HAP-1 (cell line): ENCODE results near the gene LUZP2.

ENCODE experiments used
- DNase-seq, 2 experiments: peaks; one replicate each; pipeline ENCODE4 v3.0.0-alpha.2; 2016 to 2020; ENCODE audit warnings: low spot score in 2 of 2
- H3K27me3 ChIP-seq: fragments of 250-450 bp; sonication (Bioruptor Pico); 2 replicates; pipeline ENCODE4 v1.5.1; 2020; ENCODE audit warnings: low read depth, mild to moderate bottlenecking, moderate library complexity
- H3K36me3 ChIP-seq: fragments of 250-450 bp; sonication (Bioruptor Pico); replicated peaks from 2 replicates; pipeline ENCODE4 v1.5.1; 2020; ENCODE audit warnings: mild to moderate bottlenecking
- H3K4me1 ChIP-seq: fragments of 250-450 bp; sonication (Bioruptor Pico); 2 replicates; pipeline ENCODE4 v1.5.1; 2020; ENCODE audit warnings: mild to moderate bottlenecking
- H3K4me3 ChIP-seq: fragments of 250-450 bp; sonication (Bioruptor Pico); 2 replicates; pipeline ENCODE4 v1.5.1; 2020; ENCODE audit warnings: mild to moderate bottlenecking, moderate library complexity
- H3K9me3 ChIP-seq: fragments of 250-450 bp; sonication (Bioruptor Pico); 2 replicates; pipeline ENCODE4 v1.5.1; 2020; ENCODE audit warnings: mild to moderate bottlenecking, moderate library complexity
- in situ Hi-C: fragments of 300-500 bp; cut with MboI; formaldehyde crosslinking; loops from 3 replicates; pipeline ENCODE4 v1.14.3; 2020; ENCODE audit warnings: low sequenced_read_pairs, inconsistent platforms, mixed read lengths

Gene LUZP2

DNA sequence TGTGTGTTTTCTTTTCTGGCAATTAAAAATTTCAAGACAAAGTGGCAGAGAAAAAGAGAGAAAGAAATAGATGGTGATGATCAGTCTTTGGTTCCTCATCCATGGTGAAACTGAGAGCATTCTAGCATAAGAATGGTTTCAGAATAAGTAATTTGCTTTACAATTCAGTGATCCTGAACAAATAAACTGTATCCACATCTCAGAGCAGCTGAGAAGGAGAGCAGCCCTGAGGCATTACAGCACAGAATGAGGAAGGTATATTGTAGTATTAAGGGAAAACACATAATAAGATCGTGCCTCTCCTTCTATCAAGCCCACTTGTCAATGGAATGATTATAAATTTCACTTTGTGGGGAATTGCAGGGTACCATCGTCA, 17.4 kb downstream of the LUZP2 start:
- Histone ChIP-seq H3K4me3 (no peak overlapping the region), H3K36me3 (no peaks in the 10 kb centered on the region), H3K27me3 (no peaks in the 10 kb centered on the region), H3K9me3 (no peaks in the 10 kb centered on the region), H3K4me1 (peaks cover 41% of the 10 kb centered on the region)
- peak; percentile 72 to 90 for DNase-seq
- in situ Hi-C loops: no loop called here

DNA sequence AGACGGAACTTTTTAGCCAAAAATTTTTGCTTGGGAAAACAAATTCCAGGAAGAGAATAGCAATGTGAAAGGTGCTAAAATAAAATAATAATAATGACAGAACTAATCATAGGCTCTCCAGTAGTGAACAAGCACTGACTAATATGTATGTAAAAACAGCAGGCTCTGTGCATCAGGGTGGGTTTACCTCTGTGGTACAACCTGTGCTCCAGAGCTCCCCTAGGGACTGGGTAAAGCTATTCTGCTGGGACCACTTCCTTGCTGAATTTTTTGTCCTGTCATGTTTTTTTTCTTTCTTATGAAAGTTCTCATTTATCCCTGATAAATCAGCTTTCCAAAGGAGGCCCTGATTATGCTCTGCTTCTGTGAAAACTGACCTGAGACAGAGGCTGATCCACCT, 18.8 kb downstream of the LUZP2 start:
- peaks cover 51% of the 10 kb centered on the region for H3K4me1 ChIP-seq
- no peaks in the 10 kb centered on the region for H3K27me3 ChIP-seq
- H3K36me3 ChIP-seq: no peaks in the 10 kb centered on the region
- H3K4me3 ChIP-seq: no peak overlapping the region
- in situ Hi-C loops: no loop called here
- peak in 1 of 2 experiments; percentile 31 for DNase-seq
- no peaks in the 10 kb centered on the region for H3K9me3 ChIP-seq

DNA sequence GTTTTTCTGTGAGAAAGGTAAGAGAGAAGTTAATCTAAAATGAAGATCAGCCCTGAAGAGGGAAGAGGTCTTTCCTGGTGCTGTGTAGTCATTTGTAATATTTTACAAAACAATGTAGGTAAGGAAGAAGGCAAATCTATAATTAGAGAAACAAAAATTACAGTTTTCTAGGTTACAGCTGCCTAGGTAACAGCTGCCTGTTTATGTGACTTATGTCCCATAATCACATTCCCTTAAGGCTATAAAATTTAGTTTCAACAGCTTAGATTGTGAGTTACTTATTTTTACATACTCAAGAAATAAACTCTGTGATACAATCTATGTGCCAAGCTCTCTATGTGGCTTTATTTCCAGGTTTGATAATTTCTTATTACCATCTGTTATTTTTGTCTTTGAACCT, 19.8 kb downstream of the LUZP2 start:
- in situ Hi-C loops: no loop called here
- DNase-seq: no peak
- H3K4me1 ChIP-seq: peaks cover 54% of the 10 kb centered on the region
- H3K9me3 ChIP-seq: no peaks in the 10 kb centered on the region
- no peaks in the 10 kb centered on the region for H3K27me3 ChIP-seq
- no peaks in the 10 kb centered on the region for H3K36me3 ChIP-seq
- H3K4me3 ChIP-seq: no peak overlapping the region

DNA sequence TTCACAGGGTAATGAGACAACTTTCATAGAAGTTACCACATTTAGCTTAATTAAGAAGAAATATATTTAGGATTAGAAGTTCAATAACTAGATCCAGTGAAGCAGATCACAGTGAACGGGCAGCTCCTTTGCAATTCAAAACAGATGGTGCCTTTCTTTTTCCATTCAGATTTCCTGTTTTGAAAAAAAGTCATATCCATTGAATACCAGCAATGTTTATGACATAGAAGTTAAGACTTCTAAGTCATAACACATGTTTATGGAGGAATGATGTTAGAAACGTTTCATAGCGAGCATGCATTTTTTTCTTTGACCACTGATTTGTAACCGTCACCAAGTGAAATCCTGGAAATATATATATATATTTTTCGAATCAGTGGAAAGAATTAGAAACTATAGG, 24.7 kb downstream of the LUZP2 start:
- in situ Hi-C loops: no loop called here
- no peaks in the 10 kb centered on the region for H3K36me3 ChIP-seq
- H3K4me3 ChIP-seq: no peak overlapping the region
- H3K9me3 ChIP-seq: no peaks in the 10 kb centered on the region
- peaks cover 24% of the 10 kb centered on the region for H3K4me1 ChIP-seq
- no peak for DNase-seq
- no peaks in the 10 kb centered on the region for H3K27me3 ChIP-seq

DNA sequence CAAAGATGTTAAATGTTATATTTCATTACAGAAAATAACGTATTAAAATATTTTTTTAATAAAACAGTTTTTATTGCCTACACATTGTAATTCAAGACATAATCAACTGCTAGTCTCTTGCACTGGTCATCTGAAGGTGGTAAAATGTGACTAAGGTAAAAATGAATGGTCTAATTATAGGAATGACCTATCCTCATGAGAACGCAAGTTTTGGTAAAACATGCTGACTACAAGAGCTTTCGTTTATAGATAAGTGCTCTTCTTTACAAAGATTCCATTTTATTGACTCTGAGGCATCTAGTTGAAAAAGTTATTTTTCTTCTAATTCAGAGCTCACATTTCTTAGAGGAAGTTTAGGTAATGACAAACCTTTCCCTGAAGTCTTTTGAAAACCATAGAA, 27.3 kb downstream of the LUZP2 start:
- Histone ChIP-seq H3K36me3 (no peaks in the 10 kb centered on the region), H3K4me3 (no peak overlapping the region), H3K27me3 (no peaks in the 10 kb centered on the region), H3K4me1 (peaks cover 16% of the 10 kb centered on the region), H3K9me3 (no peaks in the 10 kb centered on the region)
- in situ Hi-C loops: no loop called here
- no peak for DNase-seq

DNA sequence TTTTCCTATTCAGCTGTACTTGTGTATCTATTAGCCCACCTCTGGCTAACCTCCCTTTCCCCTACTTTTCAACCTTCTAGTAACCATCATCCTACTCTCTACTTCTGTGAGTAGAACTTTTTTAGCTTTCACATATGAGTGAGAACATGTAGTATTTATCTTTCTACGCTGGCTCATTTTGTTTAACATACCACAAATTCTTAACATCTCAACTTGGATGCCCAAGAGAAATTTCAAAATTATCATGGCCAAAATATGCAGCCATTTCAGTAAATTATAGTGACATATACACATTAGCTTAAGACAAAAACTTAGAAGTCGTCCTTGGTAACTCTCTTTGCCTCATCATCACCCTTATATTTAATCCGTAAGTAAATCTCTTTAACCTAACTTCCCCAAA, 34.7 kb downstream of the LUZP2 start:
- H3K27me3 ChIP-seq: no peaks in the 10 kb centered on the region
- in situ Hi-C loops: no loop called here
- no peak overlapping the region for H3K4me3 ChIP-seq
- H3K4me1 ChIP-seq: peaks cover 2% of the 10 kb centered on the region
- no peak for DNase-seq
- H3K36me3 ChIP-seq: no peaks in the 10 kb centered on the region
- no peaks in the 10 kb centered on the region for H3K9me3 ChIP-seq

DNA sequence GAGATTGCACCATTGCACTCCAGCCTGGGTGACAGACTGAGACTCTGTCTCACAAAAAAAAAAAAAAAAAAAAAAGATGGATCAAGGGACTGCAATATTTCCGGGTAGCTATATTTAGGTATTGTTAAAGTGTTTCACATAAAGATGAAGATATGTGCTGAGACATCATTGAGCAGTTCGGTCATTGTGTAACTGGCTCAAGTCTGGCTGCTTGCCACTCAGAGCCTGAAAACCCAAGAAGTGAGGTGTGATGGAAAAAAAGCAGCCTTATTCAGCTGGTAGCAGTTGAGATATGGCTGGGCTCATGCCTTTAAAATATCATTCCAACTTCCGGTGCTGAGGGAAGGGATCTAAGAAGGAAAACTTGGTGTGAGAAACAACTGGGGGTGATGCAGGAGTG, 46.9 kb downstream of the LUZP2 start:
- no peaks in the 10 kb centered on the region for H3K36me3 ChIP-seq
- H3K4me3 ChIP-seq: no peak overlapping the region
- no peaks in the 10 kb centered on the region for H3K27me3 ChIP-seq
- no peak for DNase-seq
- no peaks in the 10 kb centered on the region for H3K9me3 ChIP-seq
- in situ Hi-C loops: no loop called here
- no peaks in the 10 kb centered on the region for H3K4me1 ChIP-seq

DNA sequence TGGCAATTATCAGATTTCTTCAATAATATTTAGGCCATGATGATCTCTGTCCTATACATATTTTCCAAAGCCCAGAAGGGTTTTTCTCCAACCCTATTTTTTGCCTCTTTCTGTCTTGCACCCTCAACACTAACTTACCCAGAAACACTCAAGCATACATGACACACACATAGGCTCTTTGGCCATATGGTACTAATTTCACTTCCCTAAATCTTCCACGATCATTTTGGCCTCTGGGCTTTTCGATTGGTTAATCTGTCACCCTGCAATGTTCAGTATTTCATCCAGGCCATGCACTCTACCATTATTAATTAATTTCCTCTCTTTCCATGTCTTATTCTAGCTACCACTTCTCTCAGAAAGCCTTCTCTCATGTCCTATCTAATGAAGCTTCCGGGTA, 59.8 kb downstream of the LUZP2 start:
- no peaks in the 10 kb centered on the region for H3K9me3 ChIP-seq
- no peaks in the 10 kb centered on the region for H3K27me3 ChIP-seq
- no peak for DNase-seq
- no peaks in the 10 kb centered on the region for H3K36me3 ChIP-seq
- H3K4me3 ChIP-seq: no peak overlapping the region
- in situ Hi-C loops: no loop called here
- no peaks in the 10 kb centered on the region for H3K4me1 ChIP-seq

DNA sequence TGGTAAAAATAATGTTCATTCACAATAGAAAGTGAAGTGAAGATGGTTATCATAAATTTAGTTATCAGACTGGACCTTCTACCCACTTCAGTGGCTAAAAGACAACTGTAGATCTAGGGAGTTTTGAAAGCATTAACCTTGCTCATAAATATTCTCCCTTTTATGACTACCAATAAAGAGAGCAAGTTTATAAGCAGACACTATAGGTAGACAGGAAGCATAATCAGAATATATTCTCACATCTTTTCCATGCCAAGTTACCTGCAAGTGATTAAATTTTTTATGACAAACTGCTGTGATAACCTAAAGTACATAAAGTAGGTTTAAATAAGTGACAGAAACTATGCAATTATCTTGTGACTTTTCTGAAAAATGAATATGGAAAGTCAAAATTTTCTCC, 62.5 kb downstream of the LUZP2 start:
- Histone ChIP-seq H3K36me3 (no peaks in the 10 kb centered on the region), H3K27me3 (no peaks in the 10 kb centered on the region), H3K9me3 (no peaks in the 10 kb centered on the region), H3K4me3 (no peak overlapping the region), H3K4me1 (no peaks in the 10 kb centered on the region)
- DNase-seq: no peak
- in situ Hi-C loops: no loop called here

DNA sequence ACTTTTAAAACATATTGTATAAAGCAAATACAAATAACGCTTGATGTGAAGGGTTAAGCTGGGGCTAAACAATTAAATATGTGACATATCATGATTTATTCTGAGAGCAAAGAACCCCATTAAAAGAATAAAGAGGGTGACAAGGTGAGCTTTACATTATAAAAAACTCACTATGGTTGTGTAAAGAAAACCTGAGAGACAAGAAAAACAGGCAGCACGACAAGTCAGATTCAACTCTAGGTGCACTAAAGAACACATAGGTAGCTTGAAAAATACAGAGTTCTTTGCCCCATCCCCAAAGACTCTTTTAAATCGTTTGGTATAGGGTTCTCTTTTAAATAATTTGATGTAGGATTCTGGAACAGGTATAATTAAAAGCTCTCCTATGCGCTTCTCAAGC, 63.5 kb downstream of the LUZP2 start:
- DNase-seq: no peak
- no peaks in the 10 kb centered on the region for H3K27me3 ChIP-seq
- H3K36me3 ChIP-seq: no peaks in the 10 kb centered on the region
- no peak overlapping the region for H3K4me3 ChIP-seq
- no peaks in the 10 kb centered on the region for H3K4me1 ChIP-seq
- no peaks in the 10 kb centered on the region for H3K9me3 ChIP-seq
- in situ Hi-C loops: no loop called here

DNA sequence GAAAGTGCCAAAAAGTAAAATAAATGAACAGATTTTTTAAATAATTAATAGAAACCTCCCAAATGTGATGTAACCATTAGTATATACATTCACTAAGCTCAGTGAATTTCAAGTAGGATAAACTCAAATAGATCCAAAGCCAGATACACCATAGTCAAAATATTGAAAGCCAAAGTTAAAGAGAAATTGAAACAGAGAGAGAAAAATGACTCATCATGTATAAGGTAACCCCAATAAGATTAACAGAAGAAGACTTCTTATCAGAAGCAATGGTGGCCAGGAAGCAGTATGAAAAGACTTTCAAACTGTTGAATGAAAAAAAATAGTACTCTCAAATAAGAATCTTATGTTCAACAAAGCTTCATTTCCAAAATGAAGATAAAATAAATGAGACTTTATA, 70.5 kb downstream of the LUZP2 start:
- no peak for DNase-seq
- in situ Hi-C loops: no loop called here
- Histone ChIP-seq H3K4me1 (peaks cover 3% of the 10 kb centered on the region; the same call in 1 of the 2 replicates), H3K9me3 (no peaks in the 10 kb centered on the region), H3K27me3 (no peaks in the 10 kb centered on the region), H3K4me3 (no peak overlapping the region), H3K36me3 (no peaks in the 10 kb centered on the region)

DNA sequence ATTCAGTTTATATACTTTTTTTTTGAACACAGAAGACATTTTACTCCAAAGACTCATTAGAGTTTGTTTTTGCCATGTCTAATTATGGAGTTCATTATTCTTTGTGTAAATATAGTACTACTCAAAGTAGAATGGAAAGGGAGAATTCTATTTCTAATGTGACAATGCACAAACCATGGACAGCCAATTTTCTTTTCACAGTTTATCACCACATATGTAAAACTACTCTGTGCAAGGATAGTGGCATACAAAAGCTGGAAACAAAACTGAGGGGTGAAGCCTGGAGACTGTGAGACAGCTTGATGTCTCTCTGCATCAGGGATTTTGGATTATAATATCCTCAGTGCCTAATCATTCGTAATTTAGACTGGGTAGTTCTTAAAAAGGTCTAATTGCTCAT, 75.5 kb downstream of the LUZP2 start:
- H3K36me3 ChIP-seq: no peaks in the 10 kb centered on the region
- no peak overlapping the region for H3K4me3 ChIP-seq

DNA sequence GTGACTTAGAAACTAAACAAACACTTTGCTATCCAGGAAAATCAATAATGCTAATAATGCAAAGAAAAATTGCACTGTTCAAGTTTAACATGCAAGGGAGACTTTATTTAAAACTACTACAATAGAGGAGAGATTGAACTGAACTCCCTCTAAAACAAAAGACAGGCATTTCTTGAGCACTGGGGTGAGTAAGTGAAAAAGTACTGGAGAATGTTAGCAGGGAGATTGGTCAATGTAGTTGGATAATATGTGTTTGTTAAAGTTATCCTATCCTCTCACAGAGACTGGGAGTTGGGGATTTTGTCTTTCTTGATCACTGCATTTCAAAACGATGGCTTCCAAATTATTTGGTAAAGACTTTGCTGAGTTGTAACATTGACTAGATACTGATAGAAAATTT, 77.6 kb downstream of the LUZP2 start:
- H3K36me3 ChIP-seq: no peaks in the 10 kb centered on the region
- in situ Hi-C loops: no loop called here
- H3K4me1 ChIP-seq: no peaks in the 10 kb centered on the region; the same call in 1 of the 2 replicates
- no peaks in the 10 kb centered on the region for H3K9me3 ChIP-seq
- H3K4me3 ChIP-seq: no peak overlapping the region
- no peak for DNase-seq
- H3K27me3 ChIP-seq: no peaks in the 10 kb centered on the region

More for the DNA sequence above, 75.5 kb downstream of the LUZP2 start:
- H3K4me1 ChIP-seq: peaks cover 3% of the 10 kb centered on the region
- in situ Hi-C loops: no loop called here
- DNase-seq: no peak
- H3K9me3 ChIP-seq: no peaks in the 10 kb centered on the region
- H3K27me3 ChIP-seq: no peaks in the 10 kb centered on the region

DNA sequence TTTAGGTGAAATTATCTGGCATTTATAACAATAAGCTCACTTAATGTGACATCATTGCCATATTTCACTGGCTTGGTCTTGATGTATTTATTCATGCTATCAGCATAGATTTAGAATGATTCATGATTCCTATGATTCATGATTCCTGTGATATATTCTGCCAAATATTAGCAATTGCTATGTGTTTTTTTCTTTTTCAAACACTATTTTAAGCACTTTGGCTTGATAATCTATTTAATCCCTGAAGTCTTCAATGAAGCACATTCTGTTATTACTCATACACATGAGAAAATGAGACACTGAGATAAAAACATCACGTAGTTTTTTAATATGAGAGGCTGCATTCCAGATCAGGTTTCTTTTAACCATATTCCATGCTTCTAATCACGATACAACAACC, 78.5 kb downstream of the LUZP2 start:
- in situ Hi-C loops: no loop called here

DNA sequence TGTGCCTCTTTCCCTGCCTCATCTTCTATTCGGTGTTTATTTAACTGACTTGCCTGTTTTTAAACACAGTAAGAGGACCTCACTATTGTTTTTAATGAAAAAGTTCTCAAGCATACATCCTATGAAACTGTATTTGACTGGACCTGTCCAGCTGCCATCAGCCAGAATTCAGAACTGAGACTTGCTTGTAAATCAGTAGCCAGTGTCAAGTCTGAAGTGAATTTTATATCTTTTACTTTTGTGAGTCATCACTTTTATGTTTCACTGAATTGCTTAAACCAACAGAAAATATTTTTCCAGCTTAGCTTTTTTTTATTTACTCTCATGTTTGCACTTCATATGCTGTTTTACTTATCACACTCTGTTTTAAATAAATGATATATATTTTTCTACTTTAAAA, 88.3 kb downstream of the LUZP2 start:
- no peak for DNase-seq
- no peaks in the 10 kb centered on the region for H3K36me3 ChIP-seq
- in situ Hi-C loops: no loop called here
- H3K9me3 ChIP-seq: no peaks in the 10 kb centered on the region
- no peaks in the 10 kb centered on the region for H3K4me1 ChIP-seq
- no peak overlapping the region for H3K4me3 ChIP-seq
- no peaks in the 10 kb centered on the region for H3K27me3 ChIP-seq

More for the DNA sequence above, 78.5 kb downstream of the LUZP2 start:
- H3K4me3 ChIP-seq: no peak overlapping the region
- no peaks in the 10 kb centered on the region for H3K27me3 ChIP-seq
- H3K36me3 ChIP-seq: no peaks in the 10 kb centered on the region
- H3K9me3 ChIP-seq: no peaks in the 10 kb centered on the region
- no peak for DNase-seq
- no peaks in the 10 kb centered on the region; the same call in 1 of the 2 replicates for H3K4me1 ChIP-seq
